GM23338 (cell line): Measurements from ENCODE around the gene RNF150. TPM values are rescaled to one million over a fixed set of nuclear protein-coding genes. Genes with fewer than 3 reads are reported as not detected.

Experiments used
- ATAC-seq: fragments of 200-7000 bp; cut with Tn5 transposase; 3 replicates; pipeline ENCODE4 v1.9.1; 2020
- DNase-seq: peaks from one replicate; pipeline ENCODE4 v3.0.0-alpha.2; 2015; ENCODE audit warnings: low spot score
- H2AFZ ChIP-seq: fragments of 200-600 bp; sonication (generic); 2 replicates; pipeline ENCODE4 v1.8.0; 2016; ENCODE audit warnings: antibody characterized with exemption, mild to moderate bottlenecking, moderate library complexity
- H3F3A ChIP-seq: fragments of 200-600 bp; sonication (generic); replicated peaks from 2 replicates; pipeline ENCODE4 v1.8.0; 2017; ENCODE audit warnings: antibody characterized with exemption, mixed run types, low read depth
- H3K27ac ChIP-seq: fragments of 200-600 bp; sonication (generic); 2 replicates; pipeline ENCODE4 v1.6.1; 2016; ENCODE audit warnings: low read depth
- H3K27me3 ChIP-seq: fragments of 200-600 bp; sonication (generic); 2 replicates; pipeline ENCODE4 v1.8.0; 2016; ENCODE audit warnings: mild to moderate bottlenecking, mixed run types, moderate library complexity; ENCODE audit not compliant: insufficient read depth
- H3K36me3 ChIP-seq: fragments of 200-600 bp; sonication (generic); 2 replicates; pipeline ENCODE4 v1.8.0; 2016; ENCODE audit warnings: mild to moderate bottlenecking; ENCODE audit not compliant: insufficient read depth
- H3K4me1 ChIP-seq: fragments of 200-600 bp; sonication (generic); 2 replicates; pipeline ENCODE4 v1.8.0; 2016; ENCODE audit warnings: mild to moderate bottlenecking, moderate library complexity; ENCODE audit not compliant: insufficient read depth
- H3K4me2 ChIP-seq: fragments of 200-600 bp; sonication (generic); 2 replicates; pipeline ENCODE4 v1.7.1; 2017; ENCODE audit warnings: mixed run types
- H3K4me3 ChIP-seq: fragments of 200-600 bp; sonication (generic); 2 replicates; pipeline ENCODE4 v1.6.1; 2016; ENCODE audit warnings: mixed run types
- H3K79me2 ChIP-seq: fragments of 200-600 bp; sonication (generic); replicated peaks from 2 replicates; pipeline ENCODE4 v1.8.0; 2017; ENCODE audit warnings: mild to moderate bottlenecking; ENCODE audit not compliant: insufficient read depth
- H3K9me2 ChIP-seq: fragments of 200-600 bp; sonication (generic); 2 replicates; pipeline ENCODE4 v1.8.0; 2017; ENCODE audit not compliant: insufficient read depth
- H4K20me1 ChIP-seq: fragments of 200-600 bp; sonication (generic); replicated peaks from 2 replicates; pipeline ENCODE4 v1.8.0; 2017; ENCODE audit warnings: mild to moderate bottlenecking; ENCODE audit not compliant: insufficient read depth
- H3K27ac Mint-ChIP-seq: 2 replicates; pipeline ENCODE4 v1.8.0; 2020; ENCODE audit warnings: inconsistent platforms, mild to moderate bottlenecking, moderate library complexity, mixed read lengths
- H3K27me3 Mint-ChIP-seq: 3 replicates; pipeline ENCODE4 v1.8.0; 2022; ENCODE audit warnings: low read depth, mild to moderate bottlenecking, moderate library complexity, mixed read lengths, inconsistent platforms; ENCODE audit not compliant: insufficient read depth, poor library complexity
- H3K36me3 Mint-ChIP-seq: 3 replicates; pipeline ENCODE4 v1.8.0; 2021; ENCODE audit warnings: low read depth, mild to moderate bottlenecking, inconsistent platforms, moderate library complexity, mixed read lengths
- H3K4me1 Mint-ChIP-seq: 3 replicates; pipeline ENCODE4 v1.8.0; 2020; ENCODE audit warnings: mild to moderate bottlenecking, inconsistent platforms, mixed read lengths
- H3K4me3 Mint-ChIP-seq: 3 replicates; pipeline ENCODE4 v1.8.0; 2021; ENCODE audit warnings: moderate library complexity, mild to moderate bottlenecking, inconsistent platforms, mixed read lengths
- H3K9me3 Mint-ChIP-seq: 3 replicates; pipeline ENCODE4 v1.8.0; 2020; ENCODE audit warnings: moderate library complexity, mild to moderate bottlenecking, inconsistent platforms, mixed read lengths
- CREB1 ChIP-seq: fragments of 250-450 bp; sonication (Bioruptor Pico); IDR thresholded peaks from 2 replicates; pipeline ENCODE4 v1.5.0; 2020; ENCODE audit warnings: low read depth, mild to moderate bottlenecking, moderate library complexity
- EZH2phosphoT487 ChIP-seq: fragments of 200-600 bp; sonication (generic); IDR thresholded peaks from one replicate; pipeline ENCODE4 v1.8.1; 2018; ENCODE audit warnings: antibody characterized with exemption; ENCODE audit not compliant: unreplicated experiment
- JUNB ChIP-seq: IDR thresholded peaks from one replicate; pipeline ENCODE4 v1.6.1; 2016; ENCODE audit warnings: antibody characterized with exemption; ENCODE audit not compliant: unreplicated experiment
- STAT1 ChIP-seq: IDR thresholded peaks from one replicate; pipeline ENCODE4 v1.6.1; 2016; ENCODE audit warnings: antibody characterized with exemption; ENCODE audit not compliant: unreplicated experiment
- ZNF114 ChIP-seq: fragments of 250-450 bp; sonication (Bioruptor Pico); IDR thresholded peaks from 2 replicates; pipeline ENCODE4 v1.5.0; 2020; ENCODE audit warnings: mild to moderate bottlenecking, moderate library complexity
- ZNF331 ChIP-seq: fragments of 250-450 bp; sonication (Bioruptor Pico); IDR thresholded peaks from 2 replicates; pipeline ENCODE4 v1.5.0; 2020; ENCODE audit warnings: low read depth, mild to moderate bottlenecking, moderate library complexity
- ZNF462 ChIP-seq: fragments of 250-450 bp; sonication (Bioruptor Pico); IDR thresholded peaks from 2 replicates; pipeline ENCODE4 v1.5.0; 2020; ENCODE audit warnings: mild to moderate bottlenecking, moderate library complexity
- polyA plus RNA-seq: library from polyadenylated mRNA; unstranded; fragments of >200 nt; fragmentation: Nextera tagmentation; extraction: Ambion mirVana; gene quantifications from 2 replicates; pipeline ENCODE4 v1.2.1, GENCODE V29; 2016
- total RNA-seq: library from RNA; depleted of rRNA; stranded (reverse); fragments of >200 nt; shearing (Covaris generic); gene quantifications from 2 replicates; pipeline ENCODE4 v1.2.3, GENCODE V29; 2014
- TF ChIP-seq, protein P1 (sequence below): IDR thresholded peaks from 2 replicates; pipeline ENCODE4 v1.6.1; 2016; ENCODE audit warnings: antibody characterized with exemption
- TF ChIP-seq, protein P2 (sequence below): IDR thresholded peaks from one replicate; pipeline ENCODE4 v1.6.1; 2018; ENCODE audit warnings: antibody characterized with exemption; ENCODE audit not compliant: unreplicated experiment

Gene RNF150
- total and polyA plus RNA-seq, 2 experiments from 2014 or later = 1.3 to 6.1 TPM

DNA sequence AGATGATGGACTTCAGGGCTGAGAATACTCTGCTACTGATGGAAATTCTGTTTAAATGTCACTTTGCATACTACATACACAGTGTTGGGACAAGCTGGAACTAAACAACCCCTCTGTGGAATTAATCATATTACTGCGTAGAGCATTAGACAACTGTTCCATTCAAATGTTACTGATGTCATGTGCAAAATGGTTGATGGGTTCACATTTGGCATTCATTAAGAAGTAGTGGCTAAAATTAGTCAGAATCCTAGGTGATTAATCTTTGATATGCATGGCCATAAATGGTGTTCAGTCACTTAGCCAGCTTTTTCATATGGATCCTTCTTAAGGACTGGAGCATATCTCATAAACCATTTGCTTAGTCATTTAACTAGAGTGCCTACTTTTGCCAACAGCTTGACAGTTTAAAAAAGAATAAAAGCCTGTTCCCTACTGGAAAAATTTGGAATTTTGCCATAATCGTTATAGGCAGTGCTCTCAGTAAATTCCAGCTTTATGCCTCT is 105.2 kb downstream of the RNF150 start:
- no peak overlapping the region for H3K4me3 ChIP-seq
- H2AFZ ChIP-seq = no peak overlapping the region
- ATAC-seq (no peak), DNase-seq (no peak)
- H3K9me2 ChIP-seq = no peaks in the 10 kb centered on the region
- no peaks in the 10 kb centered on the region for H3K36me3 ChIP-seq
- H3K27ac ChIP-seq = no peak overlapping the region
- H3K36me3 Mint-ChIP-seq = no peaks in the 10 kb centered on the region
- no peaks in the 10 kb centered on the region for H3K4me1 ChIP-seq
- no peaks in the 10 kb centered on the region for H4K20me1 ChIP-seq
- TF ChIP-seq STAT1 = no peak
- H3K4me1 Mint-ChIP-seq = no peaks in the 10 kb centered on the region
- H3F3A ChIP-seq = no peaks in the 10 kb centered on the region
- H3K4me2 ChIP-seq = no peak overlapping the region
- H3K27me3 ChIP-seq = no peaks in the 10 kb centered on the region
- peaks cover under 1% of the 10 kb centered on the region; the same call in 2 of the 3 replicates for H3K9me3 Mint-ChIP-seq
- no peak overlapping the region for H3K4me3 Mint-ChIP-seq
- no peak overlapping the region for H3K27ac Mint-ChIP-seq
- H3K79me2 ChIP-seq = no peaks in the 10 kb centered on the region
- H3K27me3 Mint-ChIP-seq = no peaks in the 10 kb centered on the region

DNA sequence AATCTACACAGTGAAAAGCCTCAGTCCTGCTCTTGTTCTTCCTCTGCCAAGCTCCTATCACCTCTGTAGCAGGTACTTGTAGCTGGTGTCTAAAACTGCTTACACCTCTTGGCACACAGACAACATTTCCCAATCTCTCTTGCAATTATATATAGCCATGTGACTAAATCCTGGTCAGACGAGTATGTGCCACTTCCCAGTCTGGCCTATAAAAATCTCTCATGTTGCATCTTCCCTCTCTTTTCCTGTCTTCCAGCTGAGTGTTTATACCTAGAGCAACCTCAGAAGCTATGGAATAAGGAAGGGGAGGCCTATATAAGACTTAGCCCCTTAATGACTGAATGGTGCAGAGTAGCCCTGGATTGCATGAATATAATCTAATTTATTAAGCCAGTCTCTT is 105.8 kb downstream of the RNF150 start:
- Mint-ChIP-seq H3K9me3 (no peaks in the 10 kb centered on the region), H3K4me1 (no peaks in the 10 kb centered on the region), H3K27ac (no peak overlapping the region), H3K36me3 (no peaks in the 10 kb centered on the region), H3K4me3 (no peak overlapping the region), H3K27me3 (no peaks in the 10 kb centered on the region)
- H3K4me1 ChIP-seq = no peaks in the 10 kb centered on the region
- no peaks in the 10 kb centered on the region for H3F3A ChIP-seq
- H3K27ac ChIP-seq = no peak overlapping the region
- TF ChIP-seq ZNF462 (CRISPR knock-in tag) = no peak
- no peak for TF ChIP-seq STAT1
- no peak for TF ChIP-seq CREB1 (CRISPR knock-in tag)
- TF ChIP-seq ZNF331 = no peak
- TF ChIP-seq ZNF114 (CRISPR knock-in tag) = no peak
- TF ChIP-seq, protein P1, sequence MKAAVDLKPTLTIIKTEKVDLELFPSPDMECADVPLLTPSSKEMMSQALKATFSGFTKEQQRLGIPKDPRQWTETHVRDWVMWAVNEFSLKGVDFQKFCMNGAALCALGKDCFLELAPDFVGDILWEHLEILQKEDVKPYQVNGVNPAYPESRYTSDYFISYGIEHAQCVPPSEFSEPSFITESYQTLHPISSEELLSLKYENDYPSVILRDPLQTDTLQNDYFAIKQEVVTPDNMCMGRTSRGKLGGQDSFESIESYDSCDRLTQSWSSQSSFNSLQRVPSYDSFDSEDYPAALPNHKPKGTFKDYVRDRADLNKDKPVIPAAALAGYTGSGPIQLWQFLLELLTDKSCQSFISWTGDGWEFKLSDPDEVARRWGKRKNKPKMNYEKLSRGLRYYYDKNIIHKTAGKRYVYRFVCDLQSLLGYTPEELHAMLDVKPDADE = no peak
- TF ChIP-seq EZH2phosphoT487 = no peak
- TF ChIP-seq, protein P2, sequence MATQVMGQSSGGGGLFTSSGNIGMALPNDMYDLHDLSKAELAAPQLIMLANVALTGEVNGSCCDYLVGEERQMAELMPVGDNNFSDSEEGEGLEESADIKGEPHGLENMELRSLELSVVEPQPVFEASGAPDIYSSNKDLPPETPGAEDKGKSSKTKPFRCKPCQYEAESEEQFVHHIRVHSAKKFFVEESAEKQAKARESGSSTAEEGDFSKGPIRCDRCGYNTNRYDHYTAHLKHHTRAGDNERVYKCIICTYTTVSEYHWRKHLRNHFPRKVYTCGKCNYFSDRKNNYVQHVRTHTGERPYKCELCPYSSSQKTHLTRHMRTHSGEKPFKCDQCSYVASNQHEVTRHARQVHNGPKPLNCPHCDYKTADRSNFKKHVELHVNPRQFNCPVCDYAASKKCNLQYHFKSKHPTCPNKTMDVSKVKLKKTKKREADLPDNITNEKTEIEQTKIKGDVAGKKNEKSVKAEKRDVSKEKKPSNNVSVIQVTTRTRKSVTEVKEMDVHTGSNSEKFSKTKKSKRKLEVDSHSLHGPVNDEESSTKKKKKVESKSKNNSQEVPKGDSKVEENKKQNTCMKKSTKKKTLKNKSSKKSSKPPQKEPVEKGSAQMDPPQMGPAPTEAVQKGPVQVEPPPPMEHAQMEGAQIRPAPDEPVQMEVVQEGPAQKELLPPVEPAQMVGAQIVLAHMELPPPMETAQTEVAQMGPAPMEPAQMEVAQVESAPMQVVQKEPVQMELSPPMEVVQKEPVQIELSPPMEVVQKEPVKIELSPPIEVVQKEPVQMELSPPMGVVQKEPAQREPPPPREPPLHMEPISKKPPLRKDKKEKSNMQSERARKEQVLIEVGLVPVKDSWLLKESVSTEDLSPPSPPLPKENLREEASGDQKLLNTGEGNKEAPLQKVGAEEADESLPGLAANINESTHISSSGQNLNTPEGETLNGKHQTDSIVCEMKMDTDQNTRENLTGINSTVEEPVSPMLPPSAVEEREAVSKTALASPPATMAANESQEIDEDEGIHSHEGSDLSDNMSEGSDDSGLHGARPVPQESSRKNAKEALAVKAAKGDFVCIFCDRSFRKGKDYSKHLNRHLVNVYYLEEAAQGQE = no peak
- no peak for TF ChIP-seq JUNB
- no peak overlapping the region for H3K4me2 ChIP-seq
- no peak overlapping the region for H2AFZ ChIP-seq
- H3K36me3 ChIP-seq = no peaks in the 10 kb centered on the region
- no peaks in the 10 kb centered on the region for H3K27me3 ChIP-seq
- no peaks in the 10 kb centered on the region for H3K9me2 ChIP-seq
- no peak for DNase-seq
- H3K79me2 ChIP-seq = no peaks in the 10 kb centered on the region
- no peaks in the 10 kb centered on the region for H4K20me1 ChIP-seq
- no peak overlapping the region for H3K4me3 ChIP-seq
- no peak for ATAC-seq
